Neural cell (in vitro differentiated cells): ENCODE data around the gene NAT9. TPM values are rescaled to one million over a fixed set of nuclear protein-coding genes. Genes with fewer than 3 reads are reported as not detected.

Experiments used
- H2AFZ ChIP-seq: fragments of 200-600, 300-800 bp; sonication (generic), shearing (Covaris generic); 2 replicates; pipeline ENCODE4 v1.6.0; 2014; ENCODE audit warnings: low read depth, mild to moderate bottlenecking, antibody characterized with exemption, low read length, moderate library complexity
- H3F3A ChIP-seq: fragments of 200-600 bp; shearing (Covaris generic); 2 replicates; pipeline ENCODE4 v1.6.1; 2016; ENCODE audit warnings: mild to moderate bottlenecking, moderate library complexity, mixed read lengths, antibody characterized with exemption, low read length; ENCODE audit not compliant: insufficient read depth, poor library complexity, severe bottlenecking
- H3K27ac ChIP-seq: fragments of 200-600, 300-800 bp; sonication (generic), shearing (Covaris generic); 2 replicates; pipeline ENCODE4 v1.5.1; 2014; ENCODE audit warnings: mild to moderate bottlenecking, low read length, moderate library complexity
- H3K27me3 ChIP-seq: fragments of 300-800, 200-600 bp; sonication (generic), shearing (Covaris generic); 2 replicates; pipeline ENCODE4 v1.6.0; 2014; ENCODE audit warnings: mild to moderate bottlenecking, low read depth, low read length, moderate library complexity; ENCODE audit not compliant: insufficient read depth
- H3K36me3 ChIP-seq: fragments of 300-800, 200-600 bp; sonication (generic), shearing (Covaris generic); 2 replicates; pipeline ENCODE4 v1.5.1; 2014; ENCODE audit warnings: mild to moderate bottlenecking, antibody characterized with exemption, low read length, moderate library complexity; ENCODE audit not compliant: insufficient read depth
- H3K4me2 ChIP-seq: fragments of 300-800, 200-600 bp; sonication (generic), shearing (Covaris generic); 2 replicates; pipeline ENCODE4 v1.6.0; 2014; ENCODE audit warnings: mild to moderate bottlenecking, low read length
- H3K4me3 ChIP-seq: fragments of 300-800, 200-600 bp; sonication (generic), shearing (Covaris generic); 2 replicates; pipeline ENCODE4 v1.5.1; 2014; ENCODE audit warnings: mild to moderate bottlenecking, low read length, moderate library complexity
- H3K79me2 ChIP-seq: fragments of 200-600 bp; shearing (Covaris generic); replicated peaks from 2 replicates; pipeline ENCODE4 v1.6.0; 2014; ENCODE audit warnings: mild to moderate bottlenecking, low read length, moderate library complexity; ENCODE audit not compliant: insufficient read depth
- H3K9ac ChIP-seq: fragments of 300-800, 200-600 bp; sonication (generic), shearing (Covaris generic); 2 replicates; pipeline ENCODE4 v1.6.1; 2016; ENCODE audit warnings: mild to moderate bottlenecking, low read length, mixed read lengths
- H3K9me2 ChIP-seq: fragments of 200-600 bp; shearing (Covaris generic); 2 replicates; pipeline ENCODE4 v1.6.1; 2016; ENCODE audit warnings: mild to moderate bottlenecking, low read length, mixed read lengths; ENCODE audit not compliant: insufficient read depth
- H3K9me3 ChIP-seq: fragments of 200-600, 300-800 bp; sonication (generic), shearing (Covaris generic); 2 replicates; pipeline ENCODE4 v1.6.1; 2016; ENCODE audit warnings: mild to moderate bottlenecking, mixed run types, low read length, moderate library complexity, mixed read lengths
- H4K20me1 ChIP-seq: fragments of 200-600 bp; shearing (Covaris generic); 2 replicates; pipeline ENCODE4 v1.6.1; 2016; ENCODE audit warnings: mild to moderate bottlenecking, mixed run types; ENCODE audit not compliant: insufficient read depth
- EP300 ChIP-seq: fragments of 450-650 bp; conservative IDR thresholded peaks from 2 replicates; pipeline ENCODE4 v1.6.1; 2014; ENCODE audit warnings: antibody characterized with exemption, mild to moderate bottlenecking, moderate library complexity; ENCODE audit not compliant: poor library complexity, severe bottlenecking
- EZH2 ChIP-seq: fragments of 200-600, 300-800 bp; shearing (Covaris generic), sonication (generic); IDR thresholded peaks from 2 replicates; pipeline ENCODE4 v1.6.1; 2014; ENCODE audit warnings: antibody characterized with exemption, low read length, borderline replicate concordance, mild to moderate bottlenecking; ENCODE audit not compliant: insufficient read depth, poor library complexity, severe bottlenecking
- MXI1 ChIP-seq: fragments of 450-650 bp; conservative IDR thresholded peaks from 2 replicates; pipeline ENCODE4 v1.6.1; 2014; ENCODE audit warnings: antibody characterized with exemption, mild to moderate bottlenecking; ENCODE audit not compliant: poor library complexity, severe bottlenecking
- POLR2AphosphoS5 ChIP-seq: IDR thresholded peaks from 2 replicates; pipeline ENCODE4 v1.6.1; 2012
- RAD21 ChIP-seq: fragments of 450-650 bp; conservative IDR thresholded peaks from 2 replicates; pipeline ENCODE4 v1.6.1; 2014; ENCODE audit warnings: antibody characterized with exemption, mild to moderate bottlenecking, moderate library complexity
- SMC3 ChIP-seq: fragments of 450-650 bp; conservative IDR thresholded peaks from 2 replicates; pipeline ENCODE4 v1.6.1; 2014; ENCODE audit warnings: antibody characterized with exemption, mild to moderate bottlenecking, moderate library complexity; ENCODE audit not compliant: poor library complexity
- TAF1 ChIP-seq: IDR thresholded peaks from 2 replicates; pipeline ENCODE4 v1.6.1; 2012; ENCODE audit warnings: low read depth
- polyA plus RNA-seq: library from polyadenylated mRNA; depleted of rRNA; stranded (reverse); fragments of >200 nt; gene quantifications from 2 replicates; pipeline ENCODE4 v1.2.3, GENCODE V29; 2014
- TF ChIP-seq, protein P1 (sequence below): IDR thresholded peaks from 2 replicates; pipeline ENCODE4 v1.6.1; 2012; ENCODE audit warnings: borderline replicate concordance
- TF ChIP-seq, protein P2 (sequence below): fragments of 450-650 bp; IDR thresholded peaks from 2 replicates; pipeline ENCODE4 v1.5.1; 2014; ENCODE audit warnings: antibody characterized with exemption, mild to moderate bottlenecking, moderate library complexity; ENCODE audit not compliant: poor library complexity, severe bottlenecking

The NAT9 gene
- polyA plus RNA-seq, 1 donor from 2014 or later = 243 TPM

GRCh38 chr17:74821655-74822334, 45.6 kb upstream of the NAT9 start:
- TF ChIP-seq SMC3 (no peak), POLR2AphosphoS5 (no peak), EP300 (no peak), MXI1 (no peak), TAF1 (no peak), RAD21 (no peak), EZH2 (no peak)
- TF ChIP-seq, protein P1, sequence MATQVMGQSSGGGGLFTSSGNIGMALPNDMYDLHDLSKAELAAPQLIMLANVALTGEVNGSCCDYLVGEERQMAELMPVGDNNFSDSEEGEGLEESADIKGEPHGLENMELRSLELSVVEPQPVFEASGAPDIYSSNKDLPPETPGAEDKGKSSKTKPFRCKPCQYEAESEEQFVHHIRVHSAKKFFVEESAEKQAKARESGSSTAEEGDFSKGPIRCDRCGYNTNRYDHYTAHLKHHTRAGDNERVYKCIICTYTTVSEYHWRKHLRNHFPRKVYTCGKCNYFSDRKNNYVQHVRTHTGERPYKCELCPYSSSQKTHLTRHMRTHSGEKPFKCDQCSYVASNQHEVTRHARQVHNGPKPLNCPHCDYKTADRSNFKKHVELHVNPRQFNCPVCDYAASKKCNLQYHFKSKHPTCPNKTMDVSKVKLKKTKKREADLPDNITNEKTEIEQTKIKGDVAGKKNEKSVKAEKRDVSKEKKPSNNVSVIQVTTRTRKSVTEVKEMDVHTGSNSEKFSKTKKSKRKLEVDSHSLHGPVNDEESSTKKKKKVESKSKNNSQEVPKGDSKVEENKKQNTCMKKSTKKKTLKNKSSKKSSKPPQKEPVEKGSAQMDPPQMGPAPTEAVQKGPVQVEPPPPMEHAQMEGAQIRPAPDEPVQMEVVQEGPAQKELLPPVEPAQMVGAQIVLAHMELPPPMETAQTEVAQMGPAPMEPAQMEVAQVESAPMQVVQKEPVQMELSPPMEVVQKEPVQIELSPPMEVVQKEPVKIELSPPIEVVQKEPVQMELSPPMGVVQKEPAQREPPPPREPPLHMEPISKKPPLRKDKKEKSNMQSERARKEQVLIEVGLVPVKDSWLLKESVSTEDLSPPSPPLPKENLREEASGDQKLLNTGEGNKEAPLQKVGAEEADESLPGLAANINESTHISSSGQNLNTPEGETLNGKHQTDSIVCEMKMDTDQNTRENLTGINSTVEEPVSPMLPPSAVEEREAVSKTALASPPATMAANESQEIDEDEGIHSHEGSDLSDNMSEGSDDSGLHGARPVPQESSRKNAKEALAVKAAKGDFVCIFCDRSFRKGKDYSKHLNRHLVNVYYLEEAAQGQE = no peak
- TF ChIP-seq, protein P2, sequence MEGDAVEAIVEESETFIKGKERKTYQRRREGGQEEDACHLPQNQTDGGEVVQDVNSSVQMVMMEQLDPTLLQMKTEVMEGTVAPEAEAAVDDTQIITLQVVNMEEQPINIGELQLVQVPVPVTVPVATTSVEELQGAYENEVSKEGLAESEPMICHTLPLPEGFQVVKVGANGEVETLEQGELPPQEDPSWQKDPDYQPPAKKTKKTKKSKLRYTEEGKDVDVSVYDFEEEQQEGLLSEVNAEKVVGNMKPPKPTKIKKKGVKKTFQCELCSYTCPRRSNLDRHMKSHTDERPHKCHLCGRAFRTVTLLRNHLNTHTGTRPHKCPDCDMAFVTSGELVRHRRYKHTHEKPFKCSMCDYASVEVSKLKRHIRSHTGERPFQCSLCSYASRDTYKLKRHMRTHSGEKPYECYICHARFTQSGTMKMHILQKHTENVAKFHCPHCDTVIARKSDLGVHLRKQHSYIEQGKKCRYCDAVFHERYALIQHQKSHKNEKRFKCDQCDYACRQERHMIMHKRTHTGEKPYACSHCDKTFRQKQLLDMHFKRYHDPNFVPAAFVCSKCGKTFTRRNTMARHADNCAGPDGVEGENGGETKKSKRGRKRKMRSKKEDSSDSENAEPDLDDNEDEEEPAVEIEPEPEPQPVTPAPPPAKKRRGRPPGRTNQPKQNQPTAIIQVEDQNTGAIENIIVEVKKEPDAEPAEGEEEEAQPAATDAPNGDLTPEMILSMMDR = no peak
- no peak overlapping the region for H3K27ac ChIP-seq

GRCh38 chr17:74819801-74820436, 43.8 kb upstream of the NAT9 start:
- no peak overlapping the region for H3K4me3 ChIP-seq
- H3K36me3 ChIP-seq = no peaks in the 10 kb centered on the region
- no peaks in the 10 kb centered on the region for H4K20me1 ChIP-seq
- no peaks in the 10 kb centered on the region for H3K9me3 ChIP-seq
- no peak overlapping the region for H3K27ac ChIP-seq
- no peak overlapping the region for H3K4me2 ChIP-seq
- H3K27me3 ChIP-seq = no peaks in the 10 kb centered on the region
- H3K79me2 ChIP-seq = no peaks in the 10 kb centered on the region
- H3F3A ChIP-seq = no peaks in the 10 kb centered on the region
- no peak overlapping the region for H3K9ac ChIP-seq
- no peak overlapping the region for H2AFZ ChIP-seq
- TF ChIP-seq TAF1 (no peak), EP300 (no peak), SMC3 (no peak), RAD21 (no peak), MXI1 (no peak), EZH2 (no peak), POLR2AphosphoS5 (no peak)
- TF ChIP-seq, protein P1 = no peak
- TF ChIP-seq, protein P2 = no peak
- H3K9me2 ChIP-seq = no peaks in the 10 kb centered on the region

More at GRCh38 chr17:74821655-74822334, 45.6 kb upstream of the NAT9 start:
- H3F3A ChIP-seq = no peaks in the 10 kb centered on the region
- H3K27me3 ChIP-seq = no peaks in the 10 kb centered on the region
- H4K20me1 ChIP-seq = no peaks in the 10 kb centered on the region
- H3K9ac ChIP-seq = no peak overlapping the region
- no peaks in the 10 kb centered on the region for H3K79me2 ChIP-seq
- no peak overlapping the region for H3K4me2 ChIP-seq
- no peak overlapping the region for H3K4me3 ChIP-seq
- no peak overlapping the region for H2AFZ ChIP-seq
- no peaks in the 10 kb centered on the region for H3K9me2 ChIP-seq
- no peaks in the 10 kb centered on the region for H3K36me3 ChIP-seq
- no peaks in the 10 kb centered on the region for H3K9me3 ChIP-seq
